ENCODE results near the gene MPG.

MPG gene

DNA sequence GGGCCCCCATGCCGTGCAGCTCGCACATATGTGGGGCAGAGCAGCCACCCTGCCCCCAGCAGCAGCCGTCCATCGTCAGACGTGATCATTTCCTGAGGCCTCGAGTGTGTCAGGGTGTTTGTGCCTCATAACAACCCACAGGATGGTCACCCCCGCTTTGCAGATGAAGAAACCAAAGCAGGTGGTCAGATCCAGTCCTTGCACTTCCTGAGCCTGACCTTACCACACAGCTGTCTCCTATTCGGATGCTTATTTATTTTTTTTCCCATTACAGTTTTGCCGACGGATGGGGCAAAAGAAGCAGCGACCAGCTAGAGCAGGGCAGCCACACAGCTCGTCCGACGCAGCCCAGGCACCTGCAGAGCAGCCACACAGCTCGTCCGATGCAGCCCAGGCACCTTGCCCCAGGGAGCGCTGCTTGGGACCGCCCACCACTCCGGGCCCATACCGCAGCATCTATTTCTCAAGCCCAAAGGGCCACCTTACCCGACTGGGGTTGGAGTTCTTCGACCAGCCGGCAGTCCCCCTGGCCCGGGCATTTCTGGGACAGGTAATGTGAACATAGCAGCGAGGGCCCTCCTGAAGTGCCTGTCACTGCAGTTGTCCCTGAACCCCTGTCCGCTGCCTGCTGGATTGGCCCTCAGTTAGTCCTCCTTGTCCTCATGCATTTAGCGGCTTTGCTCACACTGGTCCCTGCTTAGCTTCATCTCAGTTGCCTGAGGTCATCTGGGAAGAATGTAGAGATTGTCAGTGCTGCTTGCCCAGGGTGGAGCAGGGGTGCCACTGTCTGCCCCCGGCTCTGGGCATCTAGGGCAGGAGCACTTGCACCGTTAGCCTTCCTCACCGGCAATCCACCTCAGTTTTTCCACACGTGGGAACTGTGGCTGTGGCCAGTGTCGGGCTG is 1.4 kb downstream of the MPG start:
- H3K4me1 ChIP-seq (ENCODE audit: insufficient read depth, low read length), result peaks cover 15% of the 10 kb centered on the region; the same call in 1 of the 2 replicates
- no peak overlapping the region for H3K27ac ChIP-seq (ENCODE audit: low read length)
- H3K4me3 ChIP-seq (ENCODE audit: low read length), result peak overlapping the region; percentile 68; the same call in 1 of the 2 replicates
- H3K27me3 ChIP-seq (ENCODE audit: insufficient read depth, low read length), result peaks cover 9% of the 10 kb centered on the region; the same call in 1 of the 2 replicates
- H3K36me3 ChIP-seq (ENCODE audit: insufficient read depth, low read depth, low read length), result peaks cover 12% of the 10 kb centered on the region; the same call in 1 of the 2 replicates
- H3K9ac ChIP-seq (ENCODE audit: low read depth, low read length), result no peak overlapping the region
- H3K9me3 ChIP-seq (ENCODE audit: insufficient read depth, low read depth, low read length), result no peaks in the 10 kb centered on the region

- H3K4me3 ChIP-seq (ENCODE audit: low read length), result no peak overlapping the region
- H3K27me3 ChIP-seq (ENCODE audit: insufficient read depth, low read length), result peaks cover 9% of the 10 kb centered on the region; the same call in 1 of the 2 replicates
- no peak overlapping the region for H3K27ac ChIP-seq (ENCODE audit: low read length)
- H3K9me3 ChIP-seq (ENCODE audit: insufficient read depth, low read depth, low read length), result no peaks in the 10 kb centered on the region
- H3K4me1 ChIP-seq (ENCODE audit: insufficient read depth, low read length), result no peaks in the 10 kb centered on the region
- H3K9ac ChIP-seq (ENCODE audit: low read depth, low read length), result no peak overlapping the region
- peaks cover 42% of the 10 kb centered on the region for H3K36me3 ChIP-seq (ENCODE audit: insufficient read depth, low read depth, low read length)
Observed at GRCh38 chr16:83060-83603, 5.1 kb downstream of the MPG start.

GRCh38 chr16:83781-84615 is 6.0 kb downstream of the MPG start:
- H3K27ac ChIP-seq (ENCODE audit: low read length), result no peak overlapping the region
- peaks cover 1% of the 10 kb centered on the region; the same call in 1 of the 2 replicates for H3K27me3 ChIP-seq (ENCODE audit: insufficient read depth, low read length)
- no peak overlapping the region for H3K9ac ChIP-seq (ENCODE audit: low read depth, low read length)
- no peaks in the 10 kb centered on the region for H3K4me1 ChIP-seq (ENCODE audit: insufficient read depth, low read length)
- peaks cover 49% of the 10 kb centered on the region for H3K36me3 ChIP-seq (ENCODE audit: insufficient read depth, low read depth, low read length)
- no peak overlapping the region for H3K4me3 ChIP-seq (ENCODE audit: low read length)
- H3K9me3 ChIP-seq (ENCODE audit: insufficient read depth, low read depth, low read length), result no peaks in the 10 kb centered on the region

GRCh38 chr16:84718-85406 is 6.8 kb downstream of the MPG start:
- H3K36me3 ChIP-seq (ENCODE audit: insufficient read depth, low read depth, low read length), result peaks cover 49% of the 10 kb centered on the region
- H3K4me1 ChIP-seq (ENCODE audit: insufficient read depth, low read length), result no peaks in the 10 kb centered on the region
- H3K9ac ChIP-seq (ENCODE audit: low read depth, low read length), result no peak overlapping the region; the same call in 1 of the 2 replicates
- H3K27ac ChIP-seq (ENCODE audit: low read length), result no peak overlapping the region
- no peaks in the 10 kb centered on the region for H3K27me3 ChIP-seq (ENCODE audit: insufficient read depth, low read length)
- no peaks in the 10 kb centered on the region for H3K9me3 ChIP-seq (ENCODE audit: insufficient read depth, low read depth, low read length)
- no peak overlapping the region for H3K4me3 ChIP-seq (ENCODE audit: low read length)

DNA sequence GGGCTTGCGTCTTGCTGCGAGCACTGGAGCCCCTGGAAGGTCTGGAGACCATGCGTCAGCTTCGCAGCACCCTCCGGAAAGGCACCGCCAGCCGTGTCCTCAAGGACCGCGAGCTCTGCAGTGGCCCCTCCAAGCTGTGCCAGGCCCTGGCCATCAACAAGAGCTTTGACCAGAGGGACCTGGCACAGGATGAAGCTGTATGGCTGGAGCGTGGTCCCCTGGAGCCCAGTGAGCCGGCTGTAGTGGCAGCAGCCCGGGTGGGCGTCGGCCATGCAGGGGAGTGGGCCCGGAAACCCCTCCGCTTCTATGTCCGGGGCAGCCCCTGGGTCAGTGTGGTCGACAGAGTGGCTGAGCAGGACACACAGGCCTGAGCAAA is 7.4 kb downstream of the MPG start:
- Histone ChIP-seq H3K36me3 (ENCODE audit: insufficient read depth, low read depth, low read length) (peaks cover 45% of the 10 kb centered on the region), H3K9me3 (ENCODE audit: insufficient read depth, low read depth, low read length) (no peaks in the 10 kb centered on the region), H3K9ac (ENCODE audit: low read depth, low read length) (no peak overlapping the region), H3K27me3 (ENCODE audit: insufficient read depth, low read length) (no peaks in the 10 kb centered on the region), H3K4me3 (ENCODE audit: low read length) (no peak overlapping the region), H3K4me1 (ENCODE audit: insufficient read depth, low read length) (no peaks in the 10 kb centered on the region), H3K27ac (ENCODE audit: low read length) (no peak overlapping the region)

- Histone ChIP-seq H3K27me3 (ENCODE audit: insufficient read depth, low read length) (no peaks in the 10 kb centered on the region), H3K27ac (ENCODE audit: low read length) (no peak overlapping the region), H3K36me3 (ENCODE audit: insufficient read depth, low read depth, low read length) (peaks cover 45% of the 10 kb centered on the region), H3K4me1 (ENCODE audit: insufficient read depth, low read length) (no peaks in the 10 kb centered on the region), H3K4me3 (ENCODE audit: low read length) (no peak overlapping the region), H3K9me3 (ENCODE audit: insufficient read depth, low read depth, low read length) (no peaks in the 10 kb centered on the region), H3K9ac (ENCODE audit: low read depth, low read length) (no peak overlapping the region)
Observed at GRCh38 chr16:85865-86264, 7.8 kb downstream of the MPG start.

DNA sequence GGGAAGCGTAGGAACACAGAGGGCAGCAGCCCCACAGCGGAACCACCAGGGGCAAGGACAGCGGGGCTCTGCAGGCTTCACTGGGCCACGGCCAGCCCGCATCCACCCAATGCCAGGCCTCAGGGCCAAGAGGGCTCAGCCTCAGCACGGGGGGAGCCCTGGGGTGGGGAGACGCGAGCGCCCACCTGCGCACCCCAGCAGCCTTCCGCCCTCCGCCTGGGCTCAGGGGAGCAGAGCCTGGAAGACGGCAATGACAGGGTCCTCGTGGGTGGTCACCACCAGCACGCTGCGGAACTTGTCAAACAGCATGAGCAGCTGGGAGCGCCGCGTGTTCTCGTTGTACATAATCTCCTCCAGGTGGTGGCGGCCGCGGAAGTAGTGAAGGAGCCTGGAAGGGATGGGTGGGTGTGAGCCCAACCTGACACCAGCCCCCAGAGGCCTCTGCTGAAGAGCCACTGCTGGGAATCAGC is 8.5 kb downstream of the MPG start:
- no peaks in the 10 kb centered on the region for H3K4me1 ChIP-seq (ENCODE audit: insufficient read depth, low read length)
- no peak overlapping the region for H3K4me3 ChIP-seq (ENCODE audit: low read length)
- H3K36me3 ChIP-seq (ENCODE audit: insufficient read depth, low read depth, low read length), result peaks cover 45% of the 10 kb centered on the region
- H3K9ac ChIP-seq (ENCODE audit: low read depth, low read length), result no peak overlapping the region
- no peaks in the 10 kb centered on the region for H3K9me3 ChIP-seq (ENCODE audit: insufficient read depth, low read depth, low read length)
- H3K27ac ChIP-seq (ENCODE audit: low read length), result no peak overlapping the region
- H3K27me3 ChIP-seq (ENCODE audit: insufficient read depth, low read length), result no peaks in the 10 kb centered on the region

DNA sequence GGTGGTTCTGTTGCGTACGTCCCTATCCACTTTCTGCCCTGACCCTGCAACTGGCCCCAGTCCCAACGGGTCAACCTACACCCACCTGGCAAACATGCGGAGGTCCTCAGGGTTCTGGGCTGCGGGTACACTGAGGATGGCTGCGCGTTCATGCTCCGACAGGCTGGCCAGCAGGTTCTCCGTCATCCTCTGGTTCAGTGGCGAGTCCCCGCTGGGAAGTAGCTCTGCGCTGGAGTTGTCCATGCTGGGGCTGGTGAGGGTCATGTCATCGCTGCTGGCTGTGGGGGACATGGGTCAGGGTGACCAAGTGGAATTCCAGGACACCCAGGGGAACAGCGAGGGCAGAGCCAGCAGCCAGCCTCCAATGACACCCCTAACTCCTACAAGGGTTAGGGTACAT is 10.6 kb downstream of the MPG start:
- H3K27me3 ChIP-seq (ENCODE audit: insufficient read depth, low read length), result no peaks in the 10 kb centered on the region
- H3K9ac ChIP-seq (ENCODE audit: low read depth, low read length), result no peak overlapping the region
- H3K4me1 ChIP-seq (ENCODE audit: insufficient read depth, low read length), result no peaks in the 10 kb centered on the region
- H3K27ac ChIP-seq (ENCODE audit: low read length), result no peak overlapping the region
- no peaks in the 10 kb centered on the region for H3K9me3 ChIP-seq (ENCODE audit: insufficient read depth, low read depth, low read length)
- peaks cover 45% of the 10 kb centered on the region for H3K36me3 ChIP-seq (ENCODE audit: insufficient read depth, low read depth, low read length)
- no peak overlapping the region for H3K4me3 ChIP-seq (ENCODE audit: low read length)

GRCh38 chr16:89391-90302 is 11.6 kb downstream of the MPG start:
- Histone ChIP-seq H3K36me3 (ENCODE audit: insufficient read depth, low read depth, low read length) (peaks cover 36% of the 10 kb centered on the region), H3K9ac (ENCODE audit: low read depth, low read length) (no peak overlapping the region), H3K4me3 (ENCODE audit: low read length) (no peak overlapping the region), H3K9me3 (ENCODE audit: insufficient read depth, low read depth, low read length) (no peaks in the 10 kb centered on the region), H3K27me3 (ENCODE audit: insufficient read depth, low read length) (no peaks in the 10 kb centered on the region), H3K4me1 (ENCODE audit: insufficient read depth, low read length) (no peaks in the 10 kb centered on the region), H3K27ac (ENCODE audit: low read length) (no peak overlapping the region)

DNA sequence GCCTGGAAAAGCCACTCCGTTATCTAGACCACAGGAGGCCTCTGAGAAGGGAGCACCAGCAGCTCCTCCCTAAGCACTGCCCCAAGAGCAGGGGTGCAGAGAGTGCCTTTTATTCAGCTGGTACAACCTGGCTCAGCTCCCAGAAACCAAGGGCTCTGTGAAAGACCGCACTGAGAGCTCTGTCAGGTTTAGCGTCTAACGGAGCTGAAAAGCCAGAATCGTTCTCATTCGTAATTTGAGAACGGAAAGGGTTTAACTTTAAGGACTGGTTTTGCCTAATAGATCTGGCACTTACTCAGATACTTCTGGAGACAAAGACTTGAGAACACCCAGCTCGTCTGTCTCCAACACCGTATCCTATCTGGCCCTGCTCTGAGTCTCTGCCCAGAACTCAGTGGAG is 13.5 kb downstream of the MPG start:
- H3K27ac ChIP-seq (ENCODE audit: low read length), result no peak overlapping the region
- no peak overlapping the region for H3K9ac ChIP-seq (ENCODE audit: low read depth, low read length)
- H3K36me3 ChIP-seq (ENCODE audit: insufficient read depth, low read depth, low read length), result peaks cover 25% of the 10 kb centered on the region
- H3K4me3 ChIP-seq (ENCODE audit: low read length), result no peak overlapping the region
- H3K27me3 ChIP-seq (ENCODE audit: insufficient read depth, low read length), result no peaks in the 10 kb centered on the region
- no peaks in the 10 kb centered on the region for H3K4me1 ChIP-seq (ENCODE audit: insufficient read depth, low read length)
- H3K9me3 ChIP-seq (ENCODE audit: insufficient read depth, low read depth, low read length), result no peaks in the 10 kb centered on the region
